NCI-H2227 (cell line): Measurements from ENCODE around the gene LYSMD1.

Experiments used
- DNase-seq: peaks from one replicate; lab custom pipeline; 2025; ENCODE audit not compliant: unreplicated experiment; lab: John Stamatoyannopoulos, UW

The LYSMD1 gene

GRCh38 chr1:151142411-151143056 is 23.2 kb downstream of the LYSMD1 start:
- DNase-seq = no peak

- no peak for DNase-seq
Measured at GRCh38 chr1:151137789-151138188, 27.9 kb downstream of the LYSMD1 start.

- DNase-seq = no peak
Measured at GRCh38 chr1:151135433-151136385, 30.0 kb downstream of the LYSMD1 start.

DNA sequence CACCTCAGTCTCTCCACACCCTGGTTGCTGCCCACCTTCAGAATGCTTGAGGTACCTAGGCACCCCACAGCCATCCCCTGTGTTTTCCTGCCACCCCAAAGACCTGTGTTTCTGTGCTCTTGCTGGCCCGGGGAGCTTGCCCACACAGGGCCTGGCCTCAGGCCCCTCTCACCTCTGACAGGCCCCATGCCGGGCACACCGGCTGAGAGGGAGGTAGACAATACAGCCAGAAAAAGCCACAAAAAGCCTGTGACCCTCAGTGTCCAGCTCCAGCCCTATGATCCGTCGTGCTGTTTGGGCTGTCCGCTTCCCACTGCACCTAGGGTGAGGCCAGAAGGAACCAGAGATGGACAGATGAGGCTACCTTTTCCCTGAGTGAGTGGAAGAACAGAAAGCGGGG is 30.7 kb downstream of the LYSMD1 start:
- DNase-seq = no peak

DNA sequence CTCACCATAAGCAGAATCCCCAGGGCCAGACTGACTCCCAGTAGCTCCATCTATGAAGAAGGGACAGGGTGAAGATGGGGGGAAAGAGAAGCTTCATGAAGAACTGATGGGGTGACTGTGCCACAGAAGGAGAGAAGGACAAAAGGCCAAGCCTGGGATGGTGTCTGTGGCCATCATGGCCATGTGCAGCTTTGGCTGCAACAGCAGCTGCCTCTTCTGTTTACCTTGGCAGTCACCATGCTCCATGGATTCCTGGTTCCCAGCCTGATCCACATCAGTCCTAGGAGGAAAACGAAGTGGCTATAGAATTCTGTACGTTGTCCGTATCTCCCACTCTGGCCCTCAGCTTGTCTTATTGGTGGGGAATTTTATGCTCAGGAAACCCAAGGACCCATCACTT is 31.3 kb downstream of the LYSMD1 start:
- DNase-seq = no peak

- no peak for DNase-seq
Measured at GRCh38 chr1:151133018-151133806, 32.5 kb downstream of the LYSMD1 start.

DNA sequence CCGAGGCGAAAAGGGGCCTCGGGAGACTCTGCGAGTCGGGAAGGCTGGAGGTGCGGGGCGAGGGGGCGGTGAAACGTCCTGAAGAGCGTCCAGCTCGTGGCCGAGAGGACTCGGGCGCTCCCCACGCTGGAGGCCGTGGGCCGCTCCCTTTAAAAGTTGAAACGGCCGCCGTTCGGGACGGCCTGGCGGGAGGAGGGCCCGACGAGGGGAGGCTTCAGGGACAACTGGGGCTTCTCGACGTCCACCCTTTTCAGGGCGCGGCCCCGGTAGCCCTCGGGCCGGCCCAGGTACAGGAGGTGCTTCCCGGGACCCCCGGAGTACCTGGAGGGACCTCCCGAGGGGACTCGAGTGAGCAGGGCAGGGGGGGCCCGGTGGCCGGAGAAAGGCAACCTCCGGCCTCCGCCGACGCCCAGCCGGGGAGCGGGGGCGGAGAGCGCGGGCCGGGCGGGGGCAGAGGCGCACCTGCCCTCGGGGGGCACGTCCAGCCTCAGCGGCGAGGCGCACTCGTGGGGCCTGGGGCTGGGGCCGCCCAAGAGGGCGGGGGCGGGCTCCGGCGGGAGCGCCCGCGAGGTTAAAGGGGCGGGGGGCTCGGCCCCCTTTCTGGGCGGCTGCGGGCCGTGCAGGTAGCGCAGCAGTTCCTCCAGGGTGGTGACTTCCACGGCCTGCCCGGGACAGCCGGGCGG is 33.2 kb downstream of the LYSMD1 start:
- DNase-seq = no peak

- no peak for DNase-seq
Measured at GRCh38 chr1:151131701-151132334, 33.9 kb downstream of the LYSMD1 start.

DNA sequence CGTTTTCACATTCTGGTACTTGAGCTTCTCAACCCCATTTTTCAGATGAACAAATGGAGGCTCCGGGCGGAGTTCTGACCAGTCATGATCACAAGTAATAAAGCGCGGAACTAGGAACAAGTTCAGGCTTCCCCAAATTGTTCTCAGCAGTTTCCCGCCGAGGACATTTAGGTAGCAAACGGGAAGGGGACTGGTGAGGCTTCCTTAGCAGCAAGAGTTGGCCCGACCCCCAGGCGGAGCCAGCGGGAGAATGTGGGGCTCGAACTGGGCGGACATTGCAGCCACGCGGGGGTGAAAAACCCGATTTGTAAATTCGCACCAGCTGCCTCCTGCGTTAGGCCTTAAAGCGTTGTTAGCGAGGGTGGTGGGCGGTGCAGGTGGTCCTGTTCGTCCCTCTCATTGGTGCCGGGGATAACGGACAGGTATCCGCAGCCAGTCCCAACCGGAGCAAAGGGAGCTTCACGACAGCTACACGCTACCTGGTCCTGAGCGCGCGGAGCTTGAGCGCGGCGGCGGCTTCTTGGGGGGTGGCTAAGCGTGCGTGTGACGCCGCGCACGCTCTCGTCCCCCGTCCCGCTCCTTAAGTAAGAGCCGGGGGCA is 34.6 kb downstream of the LYSMD1 start:
- peak; percentile 75 for DNase-seq

DNA sequence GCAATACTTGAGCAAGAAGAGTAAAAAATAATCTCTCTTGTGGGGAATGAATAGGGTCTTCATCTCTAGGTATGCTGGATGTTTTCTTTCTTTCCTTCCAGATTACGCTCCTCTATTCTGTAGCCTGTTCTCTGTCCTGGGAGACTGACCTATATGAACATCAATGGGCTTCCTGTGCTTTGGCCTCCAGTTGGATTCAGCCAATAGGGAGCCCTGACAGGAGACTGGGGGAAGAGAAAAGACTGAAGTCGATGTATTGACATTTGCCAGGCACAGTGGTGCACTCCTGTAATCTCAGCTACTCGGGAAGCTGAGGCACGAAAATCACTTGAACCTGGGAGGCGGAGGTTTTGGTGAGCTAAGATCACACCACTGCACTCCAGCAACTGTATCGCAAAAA is 36.9 kb downstream of the LYSMD1 start:
- no peak for DNase-seq

GRCh38 chr1:151124763-151125403 is 40.8 kb downstream of the LYSMD1 start:
- DNase-seq = no peak

GRCh38 chr1:151113877-151114276 is 51.8 kb downstream of the LYSMD1 start:
- DNase-seq = no peak
